Measurements from ENCODE around the gene P2RY12.

GRCh38 chr3:151402349-151402748, 17.8 kb upstream of the P2RY12 start:
- TF ChIP-seq POLR2A (IDR thresholded peaks at IDR 0.05) (no peak), EP300 (IDR thresholded peaks at IDR 0.05) (no peak)
- TF ChIP-seq, protein P1, sequence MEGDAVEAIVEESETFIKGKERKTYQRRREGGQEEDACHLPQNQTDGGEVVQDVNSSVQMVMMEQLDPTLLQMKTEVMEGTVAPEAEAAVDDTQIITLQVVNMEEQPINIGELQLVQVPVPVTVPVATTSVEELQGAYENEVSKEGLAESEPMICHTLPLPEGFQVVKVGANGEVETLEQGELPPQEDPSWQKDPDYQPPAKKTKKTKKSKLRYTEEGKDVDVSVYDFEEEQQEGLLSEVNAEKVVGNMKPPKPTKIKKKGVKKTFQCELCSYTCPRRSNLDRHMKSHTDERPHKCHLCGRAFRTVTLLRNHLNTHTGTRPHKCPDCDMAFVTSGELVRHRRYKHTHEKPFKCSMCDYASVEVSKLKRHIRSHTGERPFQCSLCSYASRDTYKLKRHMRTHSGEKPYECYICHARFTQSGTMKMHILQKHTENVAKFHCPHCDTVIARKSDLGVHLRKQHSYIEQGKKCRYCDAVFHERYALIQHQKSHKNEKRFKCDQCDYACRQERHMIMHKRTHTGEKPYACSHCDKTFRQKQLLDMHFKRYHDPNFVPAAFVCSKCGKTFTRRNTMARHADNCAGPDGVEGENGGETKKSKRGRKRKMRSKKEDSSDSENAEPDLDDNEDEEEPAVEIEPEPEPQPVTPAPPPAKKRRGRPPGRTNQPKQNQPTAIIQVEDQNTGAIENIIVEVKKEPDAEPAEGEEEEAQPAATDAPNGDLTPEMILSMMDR (IDR thresholded peaks at IDR 0.05), result no peak

Data from tibial nerve (tissue), 4 donors.